Epithelial cell of prostate (primary cell): Measurements from ENCODE around the gene DNTTIP2.
"Not testable (repeated sequence)": the region's sequence is repeated elsewhere in the genome, so short reads cannot be mapped to it uniquely, and the experiment has no call there.

Experiments
- DNase-seq: peaks from one replicate; pipeline ENCODE4 v3.0.0-alpha.2; 2011; ENCODE audit warnings: low read depth, low spot score
- H3K27ac ChIP-seq: fragments of 450-650 bp; 2 replicates; pipeline ENCODE4 v1.5.1; 2017; ENCODE audit warnings: mild to moderate bottlenecking

DNTTIP2 gene

DNA sequence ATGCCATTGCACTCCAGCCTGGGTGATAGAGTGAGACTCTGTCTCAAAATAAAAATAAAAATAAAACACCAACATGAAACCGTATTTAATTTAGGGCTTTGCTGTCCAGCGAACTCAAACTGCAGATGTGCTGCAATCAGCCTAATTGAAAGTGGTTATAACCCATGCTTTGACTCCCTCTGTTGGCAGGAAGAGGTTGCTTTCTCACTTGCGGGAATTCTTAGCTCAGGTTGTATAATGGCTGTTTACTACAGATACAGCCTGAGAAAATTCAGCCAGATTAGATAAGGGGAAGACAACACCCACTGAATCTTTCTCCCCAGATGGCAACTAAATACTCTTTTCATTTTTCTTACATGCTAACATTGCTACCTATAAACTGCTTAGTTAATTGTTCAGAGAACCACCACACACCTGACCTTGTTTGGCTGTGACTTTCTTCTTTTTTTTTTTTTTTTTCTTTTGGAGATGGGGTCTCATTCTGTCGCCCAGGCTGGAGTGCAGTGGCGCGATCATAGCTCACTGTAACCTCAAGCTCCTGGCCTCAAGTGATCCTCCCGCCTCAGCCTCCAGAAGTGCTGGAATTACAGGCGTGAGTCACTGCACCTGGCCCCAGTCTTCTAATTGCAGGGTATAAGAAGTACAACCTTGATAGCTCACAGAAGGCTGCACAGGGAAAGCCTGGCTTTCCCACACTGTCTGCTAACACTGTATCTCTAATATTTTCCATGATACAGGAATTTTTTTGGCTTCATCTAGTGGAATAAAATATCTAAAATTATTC, 34.6 kb downstream of the DNTTIP2 start:
- H3K27ac ChIP-seq, result no peak overlapping the region
- no peak for DNase-seq

- DNase-seq, result no peak
- no peak overlapping the region for H3K27ac ChIP-seq
Observed at GRCh38 chr1:93842750-93843500, 36.1 kb downstream of the DNTTIP2 start.

DNA sequence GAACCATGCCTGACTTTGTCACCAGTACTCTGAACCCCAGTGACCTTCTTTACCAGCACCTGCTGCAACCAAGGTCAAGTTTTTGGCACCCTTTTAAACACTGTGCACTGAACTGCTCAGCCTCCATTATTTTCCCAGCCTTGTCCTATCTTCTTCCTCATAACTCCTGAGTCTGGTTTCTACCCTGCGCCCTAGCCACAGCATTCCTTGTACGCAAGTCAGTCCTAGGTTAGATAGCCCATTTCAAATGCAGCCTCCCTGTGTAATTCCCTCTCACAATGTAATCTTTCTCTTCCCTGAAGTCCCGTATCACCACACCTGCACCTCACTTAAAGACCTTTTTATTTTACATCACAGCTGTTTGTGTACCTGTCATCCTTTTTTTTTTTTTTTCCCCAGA, 37.2 kb downstream of the DNTTIP2 start:
- no peak for DNase-seq
- no peak overlapping the region for H3K27ac ChIP-seq

DNA sequence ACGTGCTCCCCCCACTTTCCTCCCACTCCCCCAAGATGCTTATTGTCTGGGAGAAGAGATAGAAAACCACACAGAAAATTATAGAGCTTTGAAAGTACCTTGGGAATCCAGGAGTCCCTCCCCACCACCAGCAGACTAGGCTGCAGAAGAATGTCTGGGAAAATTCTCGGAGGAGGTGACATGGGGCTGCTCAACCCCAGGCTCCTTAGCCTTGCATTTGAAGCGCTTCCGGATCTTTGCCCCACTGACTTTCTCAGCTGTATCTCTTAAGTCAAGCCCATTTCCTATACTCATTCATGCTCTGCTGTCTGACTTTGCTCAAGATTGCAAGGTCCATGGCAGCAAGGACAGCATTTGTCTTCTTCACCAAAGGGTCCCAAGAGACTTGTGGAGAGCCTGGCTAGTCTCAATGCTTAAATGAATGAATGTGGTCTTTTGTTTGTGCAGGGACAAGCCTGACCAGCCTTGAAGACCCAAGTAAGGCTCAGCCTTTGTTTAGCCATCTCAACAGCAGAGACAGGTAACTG, 38.0 kb downstream of the DNTTIP2 start:
- no peak for DNase-seq

DNA sequence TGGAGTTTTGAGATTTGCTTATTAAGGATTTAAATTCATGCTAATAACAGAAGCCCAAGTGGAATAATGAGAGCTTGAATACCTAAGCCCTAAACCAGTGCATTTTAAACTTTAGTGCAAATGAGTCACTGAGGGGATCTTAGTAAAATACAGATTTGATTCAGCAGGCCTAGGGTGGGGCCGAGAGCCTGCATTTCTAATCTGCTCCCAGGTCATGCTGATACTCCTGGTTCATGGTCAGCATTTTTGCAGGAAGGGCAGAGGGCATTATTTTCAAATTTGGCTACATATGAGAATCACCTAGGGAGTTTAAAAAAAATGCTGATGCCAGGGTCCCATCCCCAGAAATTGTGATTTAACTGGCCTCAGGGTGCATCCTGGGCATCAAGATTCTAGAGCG, 39.3 kb downstream of the DNTTIP2 start:
- DNase-seq, result no peak
- H3K27ac ChIP-seq, result no peak overlapping the region

More for the DNA sequence above, 38.0 kb downstream of the DNTTIP2 start:
- H3K27ac ChIP-seq, result no peak overlapping the region

GRCh38 chr1:93839307-93839706, 39.7 kb downstream of the DNTTIP2 start:
- no peak overlapping the region for H3K27ac ChIP-seq
- DNase-seq, result no peak

GRCh38 chr1:93837961-93838360, 41.0 kb downstream of the DNTTIP2 start:
- no peak for DNase-seq

DNA sequence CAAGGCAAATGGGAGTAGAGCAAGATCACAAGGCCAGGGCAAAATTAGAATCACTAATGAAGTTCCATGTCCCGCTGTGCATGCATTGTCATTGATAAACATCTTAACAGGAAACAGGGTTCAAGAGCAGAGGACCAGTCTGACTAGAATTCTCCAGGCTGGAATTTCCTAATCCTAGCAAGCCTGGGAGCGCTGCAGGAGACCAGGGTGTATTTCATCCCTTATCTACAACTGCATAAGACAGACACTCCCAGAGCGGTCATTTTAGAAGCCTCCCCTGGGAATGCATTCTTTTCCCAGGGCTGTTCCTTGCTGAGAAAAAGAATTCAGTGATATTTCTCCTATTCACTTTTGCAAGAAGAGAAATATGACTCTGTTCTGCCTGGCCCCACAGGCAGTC, 45.7 kb downstream of the DNTTIP2 start:
- not testable (repeated sequence) for H3K27ac ChIP-seq, DNase-seq

More at GRCh38 chr1:93837961-93838360, 41.0 kb downstream of the DNTTIP2 start:
- H3K27ac ChIP-seq, result no peak overlapping the region

DNA sequence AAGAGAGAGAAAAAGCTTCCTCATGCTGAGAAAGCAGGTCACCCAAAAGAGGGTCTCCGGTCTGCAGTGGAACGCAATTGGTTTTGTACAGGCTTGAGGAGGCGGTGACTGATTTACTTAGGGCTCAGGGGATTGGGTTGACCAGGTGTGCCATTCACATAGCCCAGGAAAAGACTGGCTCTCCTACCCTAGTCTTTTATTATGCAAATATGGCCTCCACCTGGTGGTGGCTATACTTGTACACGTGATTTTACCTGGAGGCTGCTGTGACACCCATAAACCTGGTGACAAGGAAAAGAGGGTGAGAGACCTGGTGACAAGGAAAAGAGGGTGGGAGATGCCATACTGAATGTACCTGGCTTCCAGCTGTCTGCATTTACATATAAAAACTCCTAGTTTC, 49.9 kb downstream of the DNTTIP2 start:
- peak overlapping the region; percentile 80 for H3K27ac ChIP-seq
- DNase-seq, result no peak

- peak overlapping the region; percentile 80 for H3K27ac ChIP-seq
- DNase-seq, result no peak
Observed at GRCh38 chr1:93828367-93828755, 50.6 kb downstream of the DNTTIP2 start.

DNA sequence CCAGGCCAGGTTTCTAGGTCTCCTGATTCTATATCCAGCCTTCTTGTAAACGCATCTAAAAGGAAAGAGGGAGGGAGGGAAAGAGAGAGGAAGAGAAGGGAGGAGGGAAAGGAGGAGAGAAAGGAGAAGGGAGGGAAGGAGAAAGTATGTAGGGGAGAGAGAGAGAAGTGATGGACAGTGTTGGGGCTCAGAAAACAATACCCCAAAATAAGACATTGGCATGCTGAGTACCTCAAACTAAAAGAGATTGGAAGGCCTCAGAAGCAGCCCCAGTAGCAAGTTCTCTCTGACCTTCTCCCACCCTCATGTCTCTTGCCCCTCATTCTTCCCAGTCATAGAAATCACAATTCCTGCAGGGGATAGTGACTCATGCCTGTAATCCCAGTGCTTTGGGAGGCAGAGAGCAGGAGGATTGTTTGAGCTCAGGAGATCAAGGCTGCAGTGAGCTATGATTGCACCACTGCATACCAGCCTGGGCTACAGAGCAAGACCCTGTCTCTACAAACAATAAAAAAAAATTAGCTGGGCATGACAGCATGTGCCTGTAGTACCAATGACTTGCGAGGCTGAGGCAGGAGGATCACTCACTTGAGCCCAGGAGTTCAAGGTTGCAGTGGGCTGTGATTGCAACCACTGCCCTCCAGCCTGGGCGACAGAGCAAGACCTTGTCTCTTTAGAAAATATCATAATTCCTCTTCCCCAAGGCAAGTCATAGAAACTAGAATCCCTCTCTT, 51.2 kb downstream of the DNTTIP2 start:
- peak overlapping the region; percentile 80 for H3K27ac ChIP-seq
- no peak for DNase-seq

DNA sequence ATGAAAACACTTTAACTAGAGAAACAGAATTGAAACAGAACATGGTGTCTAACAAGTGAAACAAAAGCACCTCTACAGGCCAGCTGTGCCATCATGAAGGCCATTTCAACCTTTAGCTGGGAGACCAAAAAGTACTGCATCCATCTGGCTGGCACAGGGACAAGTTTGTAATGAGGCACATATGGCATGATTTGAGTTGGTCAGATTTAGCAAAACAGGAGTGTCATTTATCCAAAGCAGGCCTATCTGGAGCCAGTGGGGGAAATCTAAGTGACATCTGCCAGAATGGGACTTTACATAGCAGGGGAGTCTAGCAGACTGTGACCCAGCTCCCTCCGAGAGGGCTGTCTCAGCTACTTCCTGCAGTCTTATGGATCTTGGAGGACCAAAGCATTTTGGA, 51.9 kb downstream of the DNTTIP2 start:
- H3K27ac ChIP-seq, result peak overlapping the region; percentile 80

DNA sequence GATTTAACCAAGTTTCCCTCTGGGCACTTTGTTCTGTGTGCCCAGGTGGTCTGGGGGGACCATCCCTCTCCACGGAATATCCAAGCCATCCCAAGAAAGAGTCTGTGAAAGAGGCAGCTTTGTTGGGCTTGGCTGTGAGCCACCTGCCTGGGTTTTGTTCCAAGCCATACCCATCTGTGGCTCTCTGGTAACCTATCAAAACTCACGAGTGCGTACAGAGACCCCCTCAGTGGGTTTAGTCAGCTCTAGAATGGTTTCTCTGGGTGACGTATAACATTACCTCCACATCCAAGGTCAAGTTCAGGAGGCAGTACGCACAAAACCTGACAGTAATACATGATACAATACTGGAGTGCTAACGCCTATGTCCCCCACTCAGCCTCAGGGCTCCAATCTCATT, 54.2 kb downstream of the DNTTIP2 start:
- DNase-seq, result no peak
- H3K27ac ChIP-seq, result no peak overlapping the region

More for the DNA sequence above, 51.9 kb downstream of the DNTTIP2 start:
- DNase-seq, result no peak

DNA sequence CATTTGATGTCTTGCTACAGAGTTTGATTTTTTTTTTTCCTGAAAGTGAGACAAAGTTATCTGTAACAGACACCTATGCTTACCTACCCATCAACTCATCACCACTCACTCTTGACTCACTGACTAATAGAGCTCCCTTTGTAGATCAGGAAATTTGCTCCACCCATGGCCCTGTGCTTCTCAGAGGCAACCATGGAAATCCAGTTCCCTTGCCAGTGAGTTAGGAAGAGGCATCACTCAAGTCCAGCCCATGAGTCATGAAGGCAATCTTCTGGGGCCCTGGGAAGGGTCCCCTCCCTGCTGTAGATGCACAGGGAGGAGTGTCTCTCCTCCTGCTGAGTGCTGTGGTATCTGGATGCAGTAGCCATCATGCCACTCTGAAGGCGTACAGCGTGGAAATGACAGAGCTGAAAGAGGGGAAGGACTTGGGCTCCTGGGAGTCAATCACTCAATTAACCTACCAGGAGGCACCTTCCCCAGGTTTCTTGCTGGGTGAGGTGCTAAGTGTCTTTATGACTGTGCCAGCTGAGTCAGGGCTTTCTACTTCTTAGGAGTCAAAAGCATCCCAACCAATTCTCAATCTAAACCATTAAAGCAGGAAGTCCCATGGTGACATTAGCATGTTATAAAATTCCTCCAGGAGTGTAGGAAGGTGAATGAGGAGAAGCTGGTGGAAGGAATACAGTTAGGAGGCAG, 56.1 kb downstream of the DNTTIP2 start:
- DNase-seq, result no peak
- H3K27ac ChIP-seq, result peak overlapping the region; percentile 72

DNA sequence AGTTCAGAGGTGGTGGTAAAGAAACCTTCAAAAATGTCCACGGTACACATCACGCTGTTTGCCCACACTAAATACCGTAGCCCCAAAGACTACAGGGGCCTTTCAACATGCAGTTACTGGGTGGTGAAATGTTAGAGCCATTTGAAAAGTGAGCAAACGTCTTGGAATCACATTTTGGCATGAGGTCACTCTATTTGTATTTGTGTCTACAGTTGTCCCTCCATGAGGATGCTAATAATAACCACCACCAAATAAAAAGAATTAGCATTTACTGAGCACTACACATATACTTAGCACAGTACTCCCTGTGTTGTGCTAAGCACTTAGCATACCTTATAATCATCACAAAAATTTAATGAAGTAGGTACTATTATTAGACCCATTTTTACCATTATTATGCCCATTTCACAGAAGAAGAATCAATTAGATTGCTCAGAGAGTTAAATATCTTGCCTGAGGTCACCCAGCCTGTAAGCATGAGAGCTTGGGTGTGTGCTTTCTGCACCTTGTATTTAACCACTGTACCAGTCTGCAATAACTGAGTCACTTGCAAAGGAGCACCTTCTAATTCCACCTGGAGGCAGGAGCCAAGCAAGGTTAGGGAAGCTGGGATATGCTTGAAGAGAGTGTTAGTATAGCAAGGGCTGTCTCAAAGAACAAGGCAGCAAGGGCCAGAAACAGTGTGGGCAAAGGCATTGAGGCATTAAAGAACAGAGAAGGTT, 57.4 kb downstream of the DNTTIP2 start:
- DNase-seq, result no peak
- peak overlapping the region; percentile 72 for H3K27ac ChIP-seq

GRCh38 chr1:93820554-93821422, 58.2 kb downstream of the DNTTIP2 start:
- DNase-seq, result no peak

DNA sequence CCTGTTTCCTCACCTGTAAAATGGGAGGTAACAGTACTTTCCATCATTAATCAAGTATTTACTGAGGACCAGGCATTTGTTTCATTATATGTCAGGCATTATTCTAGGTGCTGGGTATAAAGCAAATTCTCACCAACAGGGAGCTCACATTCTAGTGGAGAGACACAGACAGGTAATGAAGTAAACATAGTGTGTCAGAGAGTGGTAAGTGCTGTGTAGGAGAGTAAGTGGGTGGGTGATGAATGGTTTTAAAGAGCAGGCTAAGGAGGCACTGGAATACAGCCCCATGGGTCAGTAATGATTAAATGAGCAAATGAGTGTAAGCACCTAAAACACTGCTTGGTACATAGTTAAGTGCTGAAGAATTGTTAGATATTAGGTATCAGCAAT, 60.4 kb downstream of the DNTTIP2 start:
- no peak for DNase-seq
- peak overlapping the region; percentile 19 for H3K27ac ChIP-seq

More at GRCh38 chr1:93820554-93821422, 58.2 kb downstream of the DNTTIP2 start:
- H3K27ac ChIP-seq, result no peak overlapping the region

DNA sequence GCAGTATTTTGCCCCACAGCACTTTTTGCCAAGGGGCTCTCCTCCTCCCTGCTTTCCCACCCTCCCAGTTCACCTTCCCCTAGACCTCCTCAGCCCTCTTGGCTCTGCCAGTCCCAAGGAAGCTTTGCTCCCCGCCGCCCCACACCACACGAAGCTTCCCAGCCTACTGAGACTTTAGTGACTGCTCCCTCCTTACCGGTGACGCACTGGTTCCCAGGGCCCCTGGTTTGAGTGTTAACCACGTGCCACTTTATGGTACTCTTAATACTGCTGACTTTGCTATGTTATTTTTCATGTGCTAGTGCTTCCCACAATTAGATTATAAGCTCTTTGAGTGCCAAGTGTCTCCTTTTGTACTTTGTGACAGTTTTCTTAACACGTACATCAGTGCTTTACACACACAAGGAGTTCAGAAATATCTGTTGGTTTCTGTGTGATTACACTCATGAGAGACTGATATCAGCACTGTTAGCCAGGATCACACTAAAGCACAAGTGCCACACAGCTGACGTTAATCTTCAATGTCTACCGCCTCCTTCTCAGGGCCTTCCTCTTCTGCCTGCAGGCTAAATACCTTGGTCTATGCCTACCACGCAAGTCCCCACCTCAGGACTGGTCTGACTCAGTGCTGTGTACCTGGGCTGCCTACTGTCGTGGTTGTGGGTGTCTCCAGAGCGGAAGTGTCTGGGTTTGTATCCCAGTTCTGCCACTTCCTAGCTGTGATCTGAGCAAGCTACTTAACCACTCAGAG, 61.0 kb downstream of the DNTTIP2 start:
- H3K27ac ChIP-seq, result peak overlapping the region; percentile 19
- DNase-seq, result peak; percentile 60
